ENCODE data around the gene ADD1.

The ADD1 gene

GRCh38 chr4:2835978-2836377 is 7.7 kb upstream of the ADD1 start:
- no peak for DNase-seq (ENCODE audit: low spot score)

GRCh38 chr4:2836391-2836859 is 7.2 kb upstream of the ADD1 start:
- no peak for DNase-seq (ENCODE audit: low spot score)

- DNase-seq (ENCODE audit: low spot score) = no peak
These were observed 6.3 kb upstream of the ADD1 start for GRCh38 chr4:2837110-2837903.

- DNase-seq (ENCODE audit: low spot score) = no peak
These were observed 5.6 kb upstream of the ADD1 start for GRCh38 chr4:2837904-2838496.

- no peak for DNase-seq (ENCODE audit: low spot score)
These were observed 4.6 kb upstream of the ADD1 start for GRCh38 chr4:2839060-2839459.

GRCh38 chr4:2842687-2843262 is 869 bp upstream of the ADD1 start:
- DNase-seq (ENCODE audit: low spot score) = no peak

GRCh38 chr4:2843941-2844584 is 419 bp downstream of the ADD1 start:
- no peak for DNase-seq (ENCODE audit: low spot score)

GRCh38 chr4:2846172-2846571 is 2.5 kb downstream of the ADD1 start:
- no peak for DNase-seq (ENCODE audit: low spot score)

GRCh38 chr4:2847302-2847871 is 3.7 kb downstream of the ADD1 start:
- no peak for DNase-seq (ENCODE audit: low spot score)

GRCh38 chr4:2848449-2848848 is 4.8 kb downstream of the ADD1 start:
- no peak for DNase-seq (ENCODE audit: low spot score)

GRCh38 chr4:2849267-2850152 is 5.9 kb downstream of the ADD1 start:
- DNase-seq (ENCODE audit: low spot score) = no peak

GRCh38 chr4:2850966-2851798 is 7.5 kb downstream of the ADD1 start:
- no peak for DNase-seq (ENCODE audit: low spot score)

- no peak for DNase-seq (ENCODE audit: low spot score)
These were observed 8.9 kb downstream of the ADD1 start for GRCh38 chr4:2852481-2852921.

- no peak for DNase-seq (ENCODE audit: low spot score)
These were observed 11.9 kb downstream of the ADD1 start for GRCh38 chr4:2855584-2855983.

GRCh38 chr4:2856266-2856665 is 12.6 kb downstream of the ADD1 start:
- no peak for DNase-seq (ENCODE audit: low spot score)

GRCh38 chr4:2857349-2857927 is 13.8 kb downstream of the ADD1 start:
- no peak for DNase-seq (ENCODE audit: low spot score)

GRCh38 chr4:2858451-2859217 is 15.0 kb downstream of the ADD1 start:
- no peak for DNase-seq (ENCODE audit: low spot score)

GRCh38 chr4:2859514-2859913 is 15.9 kb downstream of the ADD1 start:
- DNase-seq (ENCODE audit: low spot score) = no peak

Measured in LoVo (cell line).